ENCODE measurements around the gene MTSS2. TPM values are rescaled to one million over a fixed set of nuclear protein-coding genes. Genes with fewer than 3 reads are reported as not detected.

MTSS2 gene
- total RNA-seq, 1 experiment from 2014 or later = 47.6 TPM

- no peaks in the 10 kb centered on the region for H3K9me3 ChIP-seq (ENCODE audit: low read depth, low read length, poor library complexity, severe bottlenecking)
- H3K27me3 ChIP-seq (replicated peaks; ENCODE audit: insufficient read depth, low read depth, low read length, poor library complexity) = no peaks in the 10 kb centered on the region
- ChIA-PET CTCF (no interaction called here), POLR2A (ENCODE audit: low non-redundant PET) (interaction anchor here (0.6 kb wide), 1 partner anchor 1185 kb away, joined by 3 read pairs; no protein-coding TSS in a partner anchor)
- H3K27ac ChIP-seq (ENCODE audit: low read depth, low read length, poor library complexity, severe bottlenecking) = peak overlapping the region; percentile 80
- DNase-seq (ENCODE audit: low spot score) = peak; percentile 42
- H3K36me3 ChIP-seq (ENCODE audit: insufficient read depth, low read length, poor library complexity, severe bottlenecking) = peaks cover 3% of the 10 kb centered on the region
- H3K4me3 ChIP-seq (ENCODE audit: low read depth, low read length, poor library complexity, severe bottlenecking) = peak overlapping the region; percentile 65
- intact Hi-C loops (cut with micrococcal nuclease; ENCODE audit: unreplicated experiment) = loop anchor here (5.0 to 10.0 kb wide), 2 partner anchors 67 to 680 kb away; no protein-coding TSS in a partner anchor
- peaks cover 25% of the 10 kb centered on the region for H3K4me1 ChIP-seq (ENCODE audit: insufficient read depth, low read length, poor library complexity, severe bottlenecking)
- no peak for TF ChIP-seq EZH2 (IDR thresholded peaks at IDR 0.05; ENCODE audit: borderline replicate concordance, low read depth, low read length, poor library complexity, severe bottlenecking)
- TF ChIP-seq CTCF (conservative IDR thresholded peaks at IDR 0.05; ENCODE audit: low read depth, low read length) = no peak
- BruUV-seq (replicated peaks) = no TSS peak
Observed at GRCh38 chr16:70685061-70685937, 554 bp downstream of the MTSS2 start.

- H3K4me3 ChIP-seq (ENCODE audit: low read depth, low read length, poor library complexity, severe bottlenecking) = peak overlapping the region; percentile 65
- peaks cover 29% of the 10 kb centered on the region for H3K4me1 ChIP-seq (ENCODE audit: insufficient read depth, low read length, poor library complexity, severe bottlenecking)
- no peak for DNase-seq (ENCODE audit: low spot score)
- peaks cover 9% of the 10 kb centered on the region for H3K36me3 ChIP-seq (ENCODE audit: insufficient read depth, low read length, poor library complexity, severe bottlenecking)
- no TSS peak for BruUV-seq (replicated peaks)
- intact Hi-C loops (cut with micrococcal nuclease; ENCODE audit: unreplicated experiment) = loop anchor here (5.0 to 10.0 kb wide), 2 partner anchors 68 to 680 kb away; no protein-coding TSS in a partner anchor
- TF ChIP-seq EZH2 (IDR thresholded peaks at IDR 0.05; ENCODE audit: borderline replicate concordance, low read depth, low read length, poor library complexity, severe bottlenecking) (no peak), CTCF (conservative IDR thresholded peaks at IDR 0.05; ENCODE audit: low read depth, low read length) (no peak)
- POLR2A ChIA-PET (ENCODE audit: low non-redundant PET) = no interaction called here
- no peaks in the 10 kb centered on the region for H3K9me3 ChIP-seq (ENCODE audit: low read depth, low read length, poor library complexity, severe bottlenecking)
- CTCF ChIA-PET = no interaction called here
- peak overlapping the region; percentile 16 for H3K27ac ChIP-seq (ENCODE audit: low read depth, low read length, poor library complexity, severe bottlenecking)
- H3K27me3 ChIP-seq (replicated peaks; ENCODE audit: insufficient read depth, low read depth, low read length, poor library complexity) = no peaks in the 10 kb centered on the region
Observed at GRCh38 chr16:70684146-70685060, 1.4 kb downstream of the MTSS2 start.

GRCh38 chr16:70683146-70683944, 2.5 kb downstream of the MTSS2 start:
- intact Hi-C loops (cut with micrococcal nuclease; ENCODE audit: unreplicated experiment) = loop anchor here (10.0 kb wide), 1 partner anchor 681 kb away; no protein-coding TSS in a partner anchor
- ChIA-PET POLR2A (ENCODE audit: low non-redundant PET) (no interaction called here), CTCF (no interaction called here)
- Histone ChIP-seq H3K4me3 (ENCODE audit: low read depth, low read length, poor library complexity, severe bottlenecking) (no peak overlapping the region), H3K9me3 (ENCODE audit: low read depth, low read length, poor library complexity, severe bottlenecking) (no peaks in the 10 kb centered on the region), H3K4me1 (ENCODE audit: insufficient read depth, low read length, poor library complexity, severe bottlenecking) (peaks cover 28% of the 10 kb centered on the region), H3K27ac (ENCODE audit: low read depth, low read length, poor library complexity, severe bottlenecking) (peak overlapping the region; percentile 16), H3K36me3 (ENCODE audit: insufficient read depth, low read length, poor library complexity, severe bottlenecking) (peaks cover 19% of the 10 kb centered on the region), H3K27me3 (replicated peaks; ENCODE audit: insufficient read depth, low read depth, low read length, poor library complexity) (no peaks in the 10 kb centered on the region)
- DNase-seq (ENCODE audit: low spot score) = no peak
- no peak for TF ChIP-seq CTCF (conservative IDR thresholded peaks at IDR 0.05; ENCODE audit: low read depth, low read length)
- TF ChIP-seq EZH2 (IDR thresholded peaks at IDR 0.05; ENCODE audit: borderline replicate concordance, low read depth, low read length, poor library complexity, severe bottlenecking) = no peak
- no TSS peak for BruUV-seq (replicated peaks)
